GM12878 (cell line): ENCODE measurements around the gene WDR53. TPM values are rescaled to one million over a fixed set of nuclear protein-coding genes. Genes with fewer than 3 reads are reported as not detected.

ENCODE experiments used
- ATAC-seq: fragments of 200-7000 bp; cut with Tn5 transposase; 3 replicates; pipeline ENCODE4 v1.9.1; 2020; ENCODE audit warnings: mild to moderate bottlenecking, moderate library complexity
- BruUV-seq: library from RNA; stranded (reverse); fragments of 400-500 nt; replicated peaks from 2 replicates; lab custom pipeline; 2021; lab: Mats Ljungman, UMichigan
- CTCF ChIA-PET: fragments of 300-600 bp; sonication (Branson Sonifier 250); formaldehyde crosslinking; extraction: SDS; loops from one replicate; lab custom pipeline; 2021; ENCODE audit warnings: inconsistent platforms; lab: Yijun Ruan, JAX
- POLR2A ChIA-PET: fragments of 350-600 bp; formaldehyde crosslinking; extraction: SDS; loops from one replicate; lab custom pipeline; 2021; ENCODE audit warnings: inconsistent platforms; lab: Charles Lee
- RAD21 ChIA-PET: fragments of 300-600 bp; sonication (Branson Sonifier 250); formaldehyde crosslinking; loops from one replicate; lab custom pipeline; 2023; ENCODE audit warnings: antibody characterized with exemption; ENCODE audit not compliant: unreplicated experiment; lab: Charles Lee
- SMC1A ChIA-PET: fragments of 300-600 bp; sonication (Branson Sonifier 250); formaldehyde crosslinking; loops from one replicate; lab custom pipeline; 2023; ENCODE audit not compliant: unreplicated experiment, uncharacterized antibody; lab: Charles Lee
- DNase-seq: peaks from one replicate; pipeline ENCODE4 v3.0.0-alpha.2; 2011; ENCODE audit warnings: low read depth, low spot score
- FAIRE-seq: peaks from 3 replicates; lab custom pipeline; 2011; peaks lifted over from hg19 to GRCh38; lab: Jason Lieb, UNC
- H2AFZ ChIP-seq: 2 replicates; pipeline ENCODE4 v1.6.0; 2011; ENCODE audit warnings: low read depth, low read length, control low read depth; ENCODE audit not compliant: control insufficient read depth
- H3K27ac ChIP-seq: 2 replicates; pipeline ENCODE4 v1.5.1; 2011; ENCODE audit warnings: control low read depth; ENCODE audit not compliant: control insufficient read depth, insufficient read depth
- H3K27me3 ChIP-seq, 2 experiments: replicated peaks in 1 of 2; 2 replicates each; pipeline versions ENCODE4 v1.6.0 to v1.6.1; 2011; ENCODE audit warnings: low read length in 1 of 2; ENCODE audit not compliant: control insufficient read depth in 2 of 2, insufficient read depth in 2 of 2
- H3K36me3 ChIP-seq, 2 experiments: 2 replicates each; pipeline ENCODE4 v1.5.1; 2011; ENCODE audit warnings: low read length in 1 of 2; ENCODE audit not compliant: control insufficient read depth in 2 of 2, insufficient read depth in 2 of 2
- H3K4me1 ChIP-seq: 2 replicates; pipeline ENCODE4 v1.6.1; 2011; ENCODE audit warnings: mild to moderate bottlenecking, low read length, moderate library complexity, mixed read lengths; ENCODE audit not compliant: control insufficient read depth, insufficient read depth
- H3K4me2 ChIP-seq: 2 replicates; pipeline ENCODE4 v1.6.0; 2011; ENCODE audit warnings: control low read depth; ENCODE audit not compliant: control insufficient read depth, insufficient read depth
- H3K4me3 ChIP-seq: fragments of 200-600 bp; sonication (generic); 2 replicates; pipeline ENCODE4 v1.5.1; 2016
- H3K79me2 ChIP-seq: 2 replicates; pipeline ENCODE4 v1.6.0; 2011; ENCODE audit warnings: low read length; ENCODE audit not compliant: control insufficient read depth, insufficient read depth
- H3K9ac ChIP-seq: 2 replicates; pipeline ENCODE4 v1.8.0; 2011; ENCODE audit warnings: low read length, control low read depth, mixed read lengths; ENCODE audit not compliant: control insufficient read depth, insufficient read depth
- H3K9me3 ChIP-seq: replicated peaks from 3 replicates; pipeline ENCODE4 v1.5.1; 2011; ENCODE audit warnings: mild to moderate bottlenecking, low read length; ENCODE audit not compliant: control insufficient read depth, insufficient read depth
- H4K20me1 ChIP-seq: 2 replicates; pipeline ENCODE4 v1.6.0; 2011; ENCODE audit not compliant: control insufficient read depth, insufficient read depth
- BACH1 ChIP-seq: fragments of 450-650 bp; IDR thresholded peaks from 2 replicates; pipeline ENCODE4 v1.6.1; 2017; ENCODE audit warnings: mild to moderate bottlenecking, borderline replicate concordance
- CTCF ChIP-seq, 3 experiments: IDR thresholded peaks in 2 of 3; conservative IDR thresholded peaks in 1 of 3; 2 replicates each; pipeline ENCODE4 v1.5.1; 2011; ENCODE audit warnings: low read depth in 3 of 3, low read length in 3 of 3, mild to moderate bottlenecking in 3 of 3, control low read depth in 2 of 3, moderate library complexity in 2 of 3, inconsistent platforms in 1 of 3, mixed read lengths in 1 of 3; ENCODE audit not compliant: control insufficient read depth in 2 of 3, insufficient read depth in 1 of 3; ENCODE audit errors: extremely low read depth in 1 of 3
- EGR1 ChIP-seq, 2 experiments: IDR thresholded peaks; 1 replicate in 1 of 2; 2 replicates in 1 of 2; pipeline ENCODE4 v1.6.1; 2011 to 2012; ENCODE audit warnings: low read depth in 2 of 2, low read length in 2 of 2, borderline replicate concordance in 1 of 2, mild to moderate bottlenecking in 1 of 2, moderate library complexity in 1 of 2
- EZH2 ChIP-seq: IDR thresholded peaks from 2 replicates; pipeline ENCODE4 v1.6.1; 2012; ENCODE audit warnings: low read depth, mild to moderate bottlenecking, control low read depth, inconsistent platforms, low read length, borderline replicate concordance; ENCODE audit not compliant: control insufficient read depth
- HDAC2 ChIP-seq: fragments of 200-600 bp; sonication (generic); IDR thresholded peaks from 2 replicates; pipeline ENCODE4 v1.6.1; 2017
- JUNB ChIP-seq: IDR thresholded peaks from 2 replicates; pipeline ENCODE4 v1.6.1; 2016; ENCODE audit warnings: antibody characterized with exemption, mild to moderate bottlenecking
- MTA2 ChIP-seq: fragments of 450-650 bp; IDR thresholded peaks from 2 replicates; pipeline ENCODE4 v1.6.1; 2016; ENCODE audit warnings: low read depth, mild to moderate bottlenecking, moderate library complexity
- NFXL1 ChIP-seq: fragments of 450-650 bp; IDR thresholded peaks from 2 replicates; pipeline ENCODE4 v1.6.1; 2017; ENCODE audit warnings: antibody characterized with exemption, mild to moderate bottlenecking, borderline replicate concordance
- NR2C2 ChIP-seq: IDR thresholded peaks from 2 replicates; pipeline ENCODE4 v1.6.1; 2011; ENCODE audit warnings: borderline replicate concordance, low read depth; ENCODE audit not compliant: control insufficient read depth, insufficient read length
- PAX8 ChIP-seq: fragments of 450-650 bp; IDR thresholded peaks from 2 replicates; pipeline ENCODE4 v1.6.1; 2017; ENCODE audit warnings: mild to moderate bottlenecking, moderate library complexity
- PBX3 ChIP-seq: IDR thresholded peaks from 2 replicates; pipeline ENCODE4 v1.6.1; 2011; ENCODE audit warnings: mild to moderate bottlenecking, low read depth, low read length, moderate library complexity; ENCODE audit not compliant: insufficient replicate concordance
- RAD21 ChIP-seq: IDR thresholded peaks from 2 replicates; pipeline ENCODE4 v1.6.1; 2011; ENCODE audit warnings: mild to moderate bottlenecking, low read depth, low read length, moderate library complexity; ENCODE audit not compliant: insufficient read depth
- RAD51 ChIP-seq: fragments of 450-650 bp; IDR thresholded peaks from 2 replicates; pipeline ENCODE4 v1.6.1; 2016; ENCODE audit warnings: moderate library complexity, mild to moderate bottlenecking, inconsistent platforms
- RELA ChIP-seq: fragments of 450-650 bp; IDR thresholded peaks from 2 replicates; pipeline ENCODE4 v1.8.0; 2014; ENCODE audit warnings: borderline replicate concordance; ENCODE audit not compliant: partially characterized antibody
- REST ChIP-seq: IDR thresholded peaks from 2 replicates; pipeline ENCODE4 v1.6.1; 2012; ENCODE audit warnings: mild to moderate bottlenecking, low read depth, low read length
- RUNX3 ChIP-seq: IDR thresholded peaks from 2 replicates; pipeline ENCODE4 v1.6.1; 2012; ENCODE audit warnings: low read length, inconsistent platforms
- SIN3A ChIP-seq: IDR thresholded peaks from 2 replicates; pipeline ENCODE4 v1.6.1; 2012; ENCODE audit warnings: low read depth, low read length, improper control_type of control experiment
- SREBF1 ChIP-seq: IDR thresholded peaks from 2 replicates; pipeline ENCODE4 v1.6.1; 2012; ENCODE audit warnings: mild to moderate bottlenecking, low read length
- SUZ12 ChIP-seq: fragments of 200-600 bp; sonication (generic); IDR thresholded peaks from one replicate; pipeline ENCODE4 v1.6.1; 2018; ENCODE audit warnings: antibody characterized with exemption, mild to moderate bottlenecking; ENCODE audit not compliant: unreplicated experiment
- WGBS: methylation state at CpG from one replicate; pipeline ENCODE4 v1.1.6; 2016; ENCODE audit warnings: low lambda C conversion rate; ENCODE audit not compliant: insufficient replicate concordance, insufficient coverage; ENCODE audit errors: missing lambda C conversion rate; 5-methylcytosine and 5-hydroxymethylcytosine counted together
- in situ Hi-C: fragments of 300-500 bp; cut with MboI; formaldehyde crosslinking; loops from 9 replicates; pipeline ENCODE4 v1.14.3; 2018; ENCODE audit warnings: mixed read lengths
- intact Hi-C: fragments of 100-400 bp; cut with micrococcal nuclease; formaldehyde crosslinking; loops from one replicate; pipeline ENCODE4 v1.14.2; 2022; ENCODE audit not compliant: unreplicated experiment
- polyA plus RNA-seq, 11 experiments: library from polyadenylated mRNA; depleted of rRNA in 4 of 11; unstranded in 6 of 11; stranded (reverse) in 5 of 11; fragments of >200 nt; fragmentation: Nextera tagmentation in 4 of 11; fragmentation: Illumina TruSeq in 1 of 11; extraction: Ambion mirVana in 4 of 11; extraction: Trizol in 1 of 11; gene quantifications; 1 replicate in 1 of 11; 2 replicates in 10 of 11; pipeline versions ENCODE4 v1.2.1 to v1.2.3, GENCODE V29; 2011 to 2016; ENCODE audit warnings: inconsistent platforms in 2 of 11, missing spikeins in 2 of 11, low read depth in 1 of 11
- total RNA-seq, 4 experiments: library from RNA; depleted of rRNA in 3 of 4; stranded (reverse); fragments of >200 nt in 3 of 4; fragmentation: Illumina TruSeq in 1 of 4; extraction: Trizol in 1 of 4; gene quantifications; 2 replicates each; pipeline versions ENCODE4 v1.2.1 to v1.2.3, GENCODE V29; 2013 to 2021

WDR53 gene
- total and polyA plus RNA-seq, 10 of the 15 experiments (the other 5 are each of a cell fraction or from before 2014, with no cell fraction given): 7.7 to 20.3 (median 15.7) TPM

- no peak for DNase-seq
Observed at GRCh38 chr3:196514350-196514716, 54.0 kb downstream of the WDR53 start.

More at GRCh38 chr3:196514350-196514716, 54.0 kb downstream of the WDR53 start:
- CTCF ChIA-PET: interaction anchor here (0.7 to 1.6 kb wide), 3 partner anchors 9 to 478 kb away, joined by 3 to 4 read pairs (median 4); partner anchors contain the start of gene RNF168
- no peak overlapping the region for H3K4me2 ChIP-seq
- H3K27ac ChIP-seq: no peak overlapping the region
- 89% methylated on average over 1 of the region's 1 CpG for WGBS
- FAIRE-seq: no peak
- no peaks in the 10 kb centered on the region for H3K36me3 ChIP-seq
- H3K9ac ChIP-seq: no peak overlapping the region
- H3K4me1 ChIP-seq: no peaks in the 10 kb centered on the region
- POLR2A ChIA-PET: no interaction called here
- peaks cover 19% of the 10 kb centered on the region for H3K9me3 ChIP-seq
- SMC1A ChIA-PET: interaction anchor here (1.0 to 1.7 kb wide), 2 partner anchors 8 to 262 kb away, joined by 3 to 6 read pairs; no protein-coding TSS in a partner anchor
- H2AFZ ChIP-seq: no peak overlapping the region
- intact Hi-C loops (no loop called here), in situ Hi-C loops (no loop called here)
- TF ChIP-seq JUNB (no peak), PAX8 (no peak), PBX3 (no peak), NFXL1 (no peak), SUZ12 (no peak), SREBF1 (no peak), CTCF (IDR thresholded peaks at IDR 0.05 in 2 of 3, conservative IDR thresholded peaks at IDR 0.05 in 1 of 3; ENCODE audit: control insufficient read depth in 2 of 3, extremely low read depth in 1 of 3, insufficient read depth in 1 of 3, low read depth in 3 of 3, low read length in 3 of 3) (no peak), EZH2 (no peak), RAD51 (no peak), RUNX3 (no peak), BACH1 (no peak), HDAC2 (no peak), NR2C2 (no peak), REST (no peak), RELA (no peak), SIN3A (no peak), EGR1 (IDR thresholded peaks at IDR 0.05; ENCODE audit: borderline replicate concordance in 1 of 2, low read depth in 2 of 2, low read length in 2 of 2) (no peak), MTA2 (no peak), RAD21 (no peak)
- H3K4me3 ChIP-seq: no peak overlapping the region
- H4K20me1 ChIP-seq: no peaks in the 10 kb centered on the region
- ATAC-seq: no peak
- RAD21 ChIA-PET: interaction anchor here (1.0 kb wide), 1 partner anchor 8 kb away, joined by 4 read pairs; no protein-coding TSS in a partner anchor
- no peaks in the 10 kb centered on the region for H3K79me2 ChIP-seq
- no peaks in the 10 kb centered on the region for H3K27me3 ChIP-seq
- no TSS peak for BruUV-seq
